WTC11 (cell line): ENCODE measurements around the gene ERAS. TPM values are rescaled to one million over a fixed set of nuclear protein-coding genes. Genes with fewer than 3 reads are reported as not detected.

ENCODE experiments used
- ATAC-seq: fragments of 200-7000 bp; cut with Tn5 transposase; 2 replicates; pipeline ENCODE4 v1.10.0; 2021; ENCODE audit warnings: mild to moderate bottlenecking, moderate library complexity
- CTCF ChIA-PET: fragments of 300-600 bp; sonication (Branson Sonifier 250); formaldehyde crosslinking; loops from one replicate; lab custom pipeline; 2021; ENCODE audit warnings: antibody characterized with exemption; lab: Charles Lee
- POLR2A ChIA-PET: fragments of 350-600 bp; sonication (Branson Sonifier 250); formaldehyde crosslinking; loops from one replicate; lab custom pipeline; 2021; ENCODE audit warnings: antibody characterized with exemption; lab: Charles Lee
- DNase-seq: peaks from one replicate; pipeline ENCODE4 v3.0.0; 2021; ENCODE audit warnings: low spot score
- H3K27ac Mint-ChIP-seq: 2 replicates; pipeline ENCODE4 v1.8.0; 2021; ENCODE audit warnings: mixed read lengths
- H3K27me3 Mint-ChIP-seq: 2 replicates; pipeline ENCODE4 v1.8.0; 2021; ENCODE audit warnings: low read depth, mild to moderate bottlenecking, moderate library complexity, mixed read lengths
- H3K36me3 Mint-ChIP-seq: 2 replicates; pipeline ENCODE4 v1.8.0; 2021; ENCODE audit warnings: mixed read lengths
- H3K4me1 Mint-ChIP-seq: 2 replicates; pipeline ENCODE4 v1.8.0; 2022; ENCODE audit warnings: mixed read lengths
- H3K4me3 Mint-ChIP-seq: 2 replicates; pipeline ENCODE4 v1.8.0; 2021; ENCODE audit warnings: mild to moderate bottlenecking, moderate library complexity, mixed read lengths
- H3K9me3 Mint-ChIP-seq: 2 replicates; pipeline ENCODE4 v1.8.0; 2021; ENCODE audit warnings: mixed read lengths
- ATF6 ChIP-seq: sonication (generic); formaldehyde crosslinking; IDR thresholded peaks from 2 replicates; pipeline ENCODE4 v1.8.1; 2023; ENCODE audit warnings: mild to moderate bottlenecking, missing genetic modification reagents
- E2F1 ChIP-seq: sonication (generic); formaldehyde crosslinking; IDR thresholded peaks from 2 replicates; pipeline ENCODE4 v1.8.0; 2022; ENCODE audit warnings: mild to moderate bottlenecking, missing genetic modification reagents
- FOXJ3 ChIP-seq: sonication (generic); formaldehyde crosslinking; IDR thresholded peaks from 2 replicates; pipeline ENCODE4 v1.9.0; 2021; ENCODE audit warnings: missing genetic modification reagents, mild to moderate bottlenecking, borderline replicate concordance
- FOXK1 ChIP-seq: sonication (generic); formaldehyde crosslinking; IDR thresholded peaks from 2 replicates; pipeline ENCODE4 v1.8.0; 2022; ENCODE audit warnings: mild to moderate bottlenecking, moderate library complexity, missing genetic modification reagents
- GTF2I ChIP-seq: fragments of 250-450 bp; sonication (Bioruptor Pico); conservative IDR thresholded peaks from 2 replicates; pipeline ENCODE4 v1.4.0; 2021; ENCODE audit warnings: mild to moderate bottlenecking
- HMGXB4 ChIP-seq: sonication (generic); formaldehyde crosslinking; IDR thresholded peaks from 2 replicates; pipeline ENCODE4 v1.8.1; 2023; ENCODE audit warnings: mild to moderate bottlenecking, moderate library complexity, missing genetic modification reagents
- JUN ChIP-seq: sonication (generic); formaldehyde crosslinking; IDR thresholded peaks from 2 replicates; pipeline ENCODE4 v1.8.0; 2023; ENCODE audit warnings: mild to moderate bottlenecking, missing genetic modification reagents
- KAT7 ChIP-seq: sonication (generic); formaldehyde crosslinking; IDR thresholded peaks from 2 replicates; pipeline ENCODE4 v1.8.1; 2023; ENCODE audit warnings: missing genetic modification reagents, mild to moderate bottlenecking, borderline replicate concordance
- MAX ChIP-seq: sonication (generic); formaldehyde crosslinking; IDR thresholded peaks from 2 replicates; pipeline ENCODE4 v1.8.0; 2022; ENCODE audit warnings: mild to moderate bottlenecking, missing genetic modification reagents
- MXD4 ChIP-seq: fragments of 250-450 bp; sonication (Bioruptor Pico); IDR thresholded peaks from 2 replicates; pipeline ENCODE4 v1.8.0; 2021; ENCODE audit warnings: mild to moderate bottlenecking, moderate library complexity, borderline replicate concordance
- NFATC4 ChIP-seq: fragments of 250-450 bp; sonication (Bioruptor Pico); IDR thresholded peaks from 2 replicates; pipeline ENCODE4 v1.9.0; 2021; ENCODE audit warnings: mild to moderate bottlenecking
- NFYB ChIP-seq: sonication (generic); formaldehyde crosslinking; conservative IDR thresholded peaks from 2 replicates; pipeline ENCODE4 v1.8.0; 2022; ENCODE audit warnings: low read depth, missing genetic modification reagents
- RELA ChIP-seq: sonication (generic); formaldehyde crosslinking; IDR thresholded peaks from 2 replicates; pipeline ENCODE4 v1.8.1; 2022; ENCODE audit warnings: missing genetic modification reagents, mild to moderate bottlenecking, borderline replicate concordance
- TCF7 ChIP-seq: sonication (generic); formaldehyde crosslinking; IDR thresholded peaks from 2 replicates; pipeline ENCODE4 v1.8.0; 2022; ENCODE audit warnings: mild to moderate bottlenecking, low read depth, missing genetic modification reagents, moderate library complexity
- ZBTB43 ChIP-seq: sonication (generic); formaldehyde crosslinking; IDR thresholded peaks from 2 replicates; pipeline ENCODE4 v1.8.1; 2023; ENCODE audit warnings: mild to moderate bottlenecking, missing genetic modification reagents
- ZNF121 ChIP-seq: sonication (generic); formaldehyde crosslinking; IDR thresholded peaks from 2 replicates; pipeline ENCODE4 v1.8.0; 2023; ENCODE audit warnings: missing genetic modification reagents
- ZNF396 ChIP-seq: fragments of 250-450 bp; sonication (Bioruptor Pico); IDR thresholded peaks from 2 replicates; pipeline ENCODE4 v1.8.0; 2021; ENCODE audit warnings: mild to moderate bottlenecking, moderate library complexity, borderline replicate concordance
- ZNF423 ChIP-seq: fragments of 250-450 bp; sonication (Bioruptor Pico); IDR thresholded peaks from 2 replicates; pipeline ENCODE4 v2.1.2; 2022; ENCODE audit warnings: mild to moderate bottlenecking, moderate library complexity
- ZNF671 ChIP-seq: fragments of 250-450 bp; sonication (Bioruptor Pico); IDR thresholded peaks from 2 replicates; pipeline ENCODE4 v1.8.0; 2021; ENCODE audit warnings: mild to moderate bottlenecking
- ZSCAN18 ChIP-seq: fragments of 250-450 bp; sonication (Bioruptor Pico); IDR thresholded peaks from 2 replicates; pipeline ENCODE4 v2.1.2; 2022; ENCODE audit warnings: mild to moderate bottlenecking, moderate library complexity
- total RNA-seq: library from RNA; stranded (reverse); gene quantifications from 3 replicates; pipeline ENCODE4 v1.2.3, GENCODE V29; 2021

The ERAS gene
- total RNA-seq, 1 experiment from 2014 or later, result not detected

- CTCF ChIA-PET, result no interaction called here
- ATAC-seq, result no peak
- DNase-seq, result no peak
- H3K27me3 Mint-ChIP-seq, result peaks cover 15% of the 10 kb centered on the region
- no peak for TF ChIP-seq NFATC4
- no peak for TF ChIP-seq RELA
- TF ChIP-seq ZNF121 (CRISPR knock-in tag), result no peak
- TF ChIP-seq MAX (CRISPR knock-in tag), result no peak
- no peak for TF ChIP-seq KAT7
- no peak for TF ChIP-seq E2F1 (CRISPR knock-in tag)
- no peak for TF ChIP-seq JUN
- TF ChIP-seq MXD4 (CRISPR knock-in tag), result no peak
- no peak for TF ChIP-seq NFYB (CRISPR knock-in tag)
- TF ChIP-seq ZNF671 (CRISPR knock-in tag), result no peak
- no peak for TF ChIP-seq ZNF396
- no peak for TF ChIP-seq TCF7
- TF ChIP-seq ZNF423 (CRISPR knock-in tag), result no peak
- TF ChIP-seq ATF6, result no peak
- TF ChIP-seq ZSCAN18 (CRISPR knock-in tag), result no peak
- TF ChIP-seq FOXJ3 (CRISPR knock-in tag), result no peak
- no peak for TF ChIP-seq ZBTB43 (CRISPR knock-in tag)
- TF ChIP-seq FOXK1 (CRISPR knock-in tag), result no peak
- no peak for TF ChIP-seq HMGXB4 (CRISPR knock-in tag)
- no peak for TF ChIP-seq GTF2I
- TF ChIP-seq, all 79 proteins: peak for 0
- Mint-ChIP-seq H3K4me1 (no peaks in the 10 kb centered on the region), H3K9me3 (no peaks in the 10 kb centered on the region), H3K36me3 (no peaks in the 10 kb centered on the region), H3K4me3 (no peak overlapping the region), H3K27ac (no peak overlapping the region)
- POLR2A ChIA-PET, result no interaction called here
Observed at GRCh38 chrX:48789366-48790220, 36.7 kb upstream of the ERAS start.
